B cell (primary cell): ENCODE results near the gene MAGEL2. TPM values are rescaled to one million over a fixed set of nuclear protein-coding genes. Genes with fewer than 3 reads are reported as not detected.
A peak's percentile ranks its signal among the peaks of the same experiment; 100 is the strongest.

Experiments used
- ATAC-seq: fragments of 200-7000 bp; cut with Tn5 transposase; one replicate; pipeline ENCODE4 v1.10.0; 2021; ENCODE audit warnings: low read depth, mild to moderate bottlenecking, moderate number of reproducible peaks, moderate library complexity
- CTCF ChIA-PET: fragments of 350-600 bp; sonication (Branson Sonifier 250); formaldehyde crosslinking; loops from one replicate; lab custom pipeline; 2021; ENCODE audit warnings: antibody characterized with exemption, inconsistent platforms; lab: Charles Lee
- POLR2A ChIA-PET: fragments of 350-600 bp; sonication (Branson Sonifier 250); formaldehyde crosslinking; loops from one replicate; lab custom pipeline; 2021; ENCODE audit warnings: antibody characterized with exemption; lab: Charles Lee
- DNase-seq: peaks from one replicate; pipeline ENCODE4 v3.0.0; 2013
- H2AFZ ChIP-seq: 2 replicates; pipeline ENCODE4 v1.6.1; 2012; ENCODE audit warnings: mild to moderate bottlenecking, low read depth, low read length; ENCODE audit not compliant: insufficient read depth, poor library complexity, severe bottlenecking
- H3K27ac ChIP-seq, 2 donors: 1 replicate in 1 of 2; 2 replicates in 1 of 2; pipeline ENCODE4 v1.5.1; 2012 to 2013; ENCODE audit warnings: low read length in 2 of 2, mild to moderate bottlenecking in 2 of 2, moderate library complexity in 1 of 2
- H3K27me3 ChIP-seq, 4 experiments: fragments of 200-600 bp in 1 of 4; sonication (generic) in 1 of 4; replicated peaks in 1 of 4; 1 replicate in 2 of 4; 2 replicates in 2 of 4; pipeline versions ENCODE4 v1.6.1 to v1.7.0; 2013 to 2016; ENCODE audit warnings: low read length in 3 of 4, mild to moderate bottlenecking in 2 of 4, mixed read lengths in 1 of 4, moderate library complexity in 1 of 4; ENCODE audit not compliant: insufficient read depth in 4 of 4, control insufficient read depth in 3 of 4; ENCODE audit errors: control extremely low read depth in 1 of 4
- H3K36me3 ChIP-seq, 2 experiments: replicated peaks in 1 of 2; 1 replicate in 1 of 2; 2 replicates in 1 of 2; pipeline versions ENCODE4 v1.6.1 to v1.7.1; 2013; ENCODE audit warnings: low read length in 1 of 2; ENCODE audit not compliant: insufficient read depth in 2 of 2, control insufficient read depth in 1 of 2; ENCODE audit errors: control extremely low read depth in 1 of 2, extremely low read depth in 1 of 2
- H3K4me1 ChIP-seq, 2 donors: fragments of 200-600 bp in 1 of 2; sonication (generic) in 1 of 2; 1 replicate in 1 of 2; 2 replicates in 1 of 2; pipeline versions ENCODE4 v1.5.1 to v1.6.1; 2013 to 2017; ENCODE audit warnings: low read length in 2 of 2; ENCODE audit not compliant: control insufficient read depth in 2 of 2, insufficient read depth in 2 of 2
- H3K4me2 ChIP-seq: replicated peaks from 2 replicates; pipeline ENCODE3; 2012; ENCODE audit warnings: mild to moderate bottlenecking, low read depth, low read length; ENCODE audit not compliant: poor library complexity, severe bottlenecking
- H3K4me3 ChIP-seq, 5 experiments: fragments of 200-600 bp in 1 of 5; sonication (generic) in 1 of 5; 1 replicate in 3 of 5; 2 replicates in 2 of 5; pipeline versions ENCODE4 v1.5.1 to v1.7.0; 2011 to 2016; ENCODE audit warnings: low read length in 4 of 5, mild to moderate bottlenecking in 4 of 5, low read depth in 2 of 5, control low read depth in 1 of 5, moderate library complexity in 1 of 5; ENCODE audit not compliant: insufficient read depth in 1 of 5; ENCODE audit errors: control extremely low read depth in 1 of 5, extremely low read depth in 1 of 5
- H3K79me2 ChIP-seq: fragments of 200-600 bp; sonication (generic); one replicate; pipeline ENCODE4 v1.6.0; 2016; ENCODE audit warnings: low read length; ENCODE audit not compliant: control insufficient read depth, insufficient read depth
- H3K9ac ChIP-seq: fragments of 200-600 bp; sonication (generic); 2 replicates; pipeline ENCODE4 v1.6.1; 2017; ENCODE audit warnings: mild to moderate bottlenecking, low read length, moderate library complexity
- H3K9me3 ChIP-seq, 3 donors: one replicate each; pipeline versions ENCODE4 v1.6.1 to v1.7.1; 2013; ENCODE audit warnings: low read length in 2 of 3; ENCODE audit not compliant: control insufficient read depth in 2 of 3, insufficient read depth in 1 of 3; ENCODE audit errors: control extremely low read depth in 1 of 3
- H4K20me1 ChIP-seq: 2 replicates; pipeline ENCODE4 v1.6.0; 2012; ENCODE audit warnings: mild to moderate bottlenecking, low read length; ENCODE audit not compliant: insufficient read depth, control insufficient read depth, poor library complexity, severe bottlenecking
- H3K27ac Mint-ChIP-seq: one replicate; pipeline ENCODE4 v1.8.0; 2021; ENCODE audit warnings: mixed read lengths
- H3K27me3 Mint-ChIP-seq: one replicate; pipeline ENCODE4 v1.8.0; 2021; ENCODE audit warnings: mixed read lengths
- H3K4me1 Mint-ChIP-seq: one replicate; pipeline ENCODE4 v1.8.0; 2021; ENCODE audit warnings: mixed read lengths
- H3K4me3 Mint-ChIP-seq: one replicate; pipeline ENCODE4 v1.8.0; 2021; ENCODE audit warnings: mixed read lengths
- H3K9me3 Mint-ChIP-seq: one replicate; pipeline ENCODE4 v1.8.0; 2022; ENCODE audit warnings: mixed read lengths; ENCODE audit not compliant: insufficient read depth
- CTCF ChIP-seq: fragments of 200-600 bp; IDR thresholded peaks from one replicate; pipeline ENCODE4 v1.8.0; 2022; ENCODE audit warnings: antibody characterized with exemption, mild to moderate bottlenecking
- EZH2 ChIP-seq: IDR thresholded peaks from 2 replicates; pipeline ENCODE4 v1.6.1; 2012; ENCODE audit warnings: borderline replicate concordance, low read depth, mild to moderate bottlenecking, moderate library complexity, low read length; ENCODE audit not compliant: insufficient read depth, poor library complexity, severe bottlenecking
- WGBS: methylation state at CpG from one replicate; pipeline ENCODE4 v1.1.5; 2013; ENCODE audit warnings: missing lambda C conversion rate; ENCODE audit not compliant: insufficient coverage; 5-methylcytosine and 5-hydroxymethylcytosine counted together
- intact Hi-C: fragments of 100-400 bp; cut with micrococcal nuclease; formaldehyde crosslinking; loops from one replicate; pipeline ENCODE4 v1.10.0; 2022
- polyA plus RNA-seq: library from polyadenylated mRNA; depleted of rRNA; stranded (reverse); fragments of >200 nt; gene quantifications from 2 replicates; pipeline ENCODE4 v1.2.3, GENCODE V29; 2012
- total RNA-seq, 2 donors: library from RNA; stranded (reverse); fragments of 120-200 nt in 1 of 2; gene quantifications; 1 replicate in 1 of 2; 2 replicates in 1 of 2; pipeline versions ENCODE4 v1.2.3 to v1.2.4, GENCODE V29; 2013 to 2022

MAGEL2 gene
- total and polyA plus RNA-seq, 2 donors (not counting 1 experiment from before 2014, with no cell fraction given): not detected

GRCh38 chr15:23644829-23645228, 2.8 kb downstream of the MAGEL2 start:
- WGBS: 95% methylated on average over 11 of the region's 13 CpGs
- Mint-ChIP-seq H3K4me1 (no peaks in the 10 kb centered on the region), H3K27ac (no peak overlapping the region), H3K27me3 (peaks cover 5% of the 10 kb centered on the region), H3K4me3 (no peak overlapping the region), H3K9me3 (no peaks in the 10 kb centered on the region)
- Histone ChIP-seq H2AFZ (no peak overlapping the region), H3K4me2 (no peak overlapping the region), H3K27ac (no peak overlapping the region), H3K9me3 (peaks cover 0 to 9% (median 0%) of the 10 kb centered on the region in 3 donors), H3K79me2 (no peaks in the 10 kb centered on the region), H4K20me1 (no peaks in the 10 kb centered on the region), H3K4me1 (no peaks in the 10 kb centered on the region), H3K36me3 (no peaks in the 10 kb centered on the region), H3K9ac (no peak overlapping the region), H3K4me3 (no peak overlapping the region), H3K27me3 (peaks cover 0 to 3% (median 0%) of the 10 kb centered on the region in 4 experiments)
- TF ChIP-seq EZH2 (no peak), CTCF (no peak)
- ChIA-PET POLR2A (no interaction called here), CTCF (no interaction called here)
- no peak for DNase-seq
- intact Hi-C loops: no loop called here
- ATAC-seq: no peak

GRCh38 chr15:23642413-23643044, 5.1 kb downstream of the MAGEL2 start:
- CTCF ChIA-PET: interaction anchor here (0.6 to 2.3 kb wide), 4 partner anchors 20 to 1860 kb away, joined by 3 to 13 read pairs (median 5); no protein-coding TSS in a partner anchor
- H3K27me3 Mint-ChIP-seq: peaks cover 2% of the 10 kb centered on the region
- intact Hi-C loops: no loop called here
- no peak overlapping the region for H2AFZ ChIP-seq
- H3K4me2 ChIP-seq: no peak overlapping the region
- no peaks in the 10 kb centered on the region for H3K79me2 ChIP-seq
- no peak overlapping the region for H3K4me3 Mint-ChIP-seq
- TF ChIP-seq EZH2 (no peak), CTCF (peak; percentile 81)
- H3K9me3 Mint-ChIP-seq: no peaks in the 10 kb centered on the region
- 15% methylated on average over 8 of the region's 13 CpGs for WGBS
- no peaks in the 10 kb centered on the region for H4K20me1 ChIP-seq
- H3K9me3 ChIP-seq: peaks cover 0 to 9% (median 0%) of the 10 kb centered on the region in 3 donors
- H3K27me3 ChIP-seq: peaks cover 0 to under 1% (median 0%) of the 10 kb centered on the region in 4 experiments
- H3K36me3 ChIP-seq: no peaks in the 10 kb centered on the region
- no peak overlapping the region for H3K4me3 ChIP-seq
- no peak overlapping the region for H3K9ac ChIP-seq
- H3K27ac Mint-ChIP-seq: no peak overlapping the region
- no peaks in the 10 kb centered on the region for H3K4me1 Mint-ChIP-seq
- DNase-seq (peak; percentile 50), ATAC-seq (no peak)
- no peaks in the 10 kb centered on the region for H3K4me1 ChIP-seq
- H3K27ac ChIP-seq: no peak overlapping the region
- POLR2A ChIA-PET: no interaction called here
